ENCODE results near the gene THEMIS. TPM values are rescaled to one million over a fixed set of nuclear protein-coding genes. Genes with fewer than 3 reads are reported as not detected.

The THEMIS gene
- total RNA-seq, 2 experiments from 2014 or later = 9.5 to 11.5 TPM

- intact Hi-C loops (cut with micrococcal nuclease) = no loop called here
- H3K27ac Mint-ChIP-seq = no peak overlapping the region
- no peak for DNase-seq
- no peaks in the 10 kb centered on the region for H3K9me3 Mint-ChIP-seq
- peaks cover 13% of the 10 kb centered on the region for H3K36me3 Mint-ChIP-seq
- POLR2A ChIA-PET = interaction anchor here (0.6 kb wide), 1 partner anchor 81 kb away, joined by 3 read pairs; no protein-coding TSS in a partner anchor
- CTCF ChIA-PET = interaction anchor here (2.4 kb wide), 1 partner anchor 21 kb away, joined by 12 read pairs; no protein-coding TSS in a partner anchor
- H3K4me3 Mint-ChIP-seq = no peak overlapping the region
- no peaks in the 10 kb centered on the region for H3K27me3 Mint-ChIP-seq
- H3K4me1 Mint-ChIP-seq (ENCODE audit: low read depth) = peaks cover 36% of the 10 kb centered on the region
Observed at GRCh38 chr6:127834136-127834535, 66.7 kb downstream of the THEMIS start.

GRCh38 chr6:127833336-127833735 is 67.5 kb downstream of the THEMIS start:
- no peaks in the 10 kb centered on the region for H3K9me3 Mint-ChIP-seq
- POLR2A ChIA-PET = no interaction called here
- intact Hi-C loops (cut with micrococcal nuclease) = no loop called here

GRCh38 chr6:127832381-127832780 is 68.5 kb downstream of the THEMIS start:
- intact Hi-C loops (cut with micrococcal nuclease) = no loop called here
- ChIA-PET CTCF (no interaction called here), POLR2A (no interaction called here)
- peaks cover 22% of the 10 kb centered on the region for H3K36me3 Mint-ChIP-seq
- no peak overlapping the region for H3K27ac Mint-ChIP-seq
- H3K4me3 Mint-ChIP-seq = no peak overlapping the region
- no peak for DNase-seq
- peaks cover 38% of the 10 kb centered on the region for H3K4me1 Mint-ChIP-seq (ENCODE audit: low read depth)
- H3K27me3 Mint-ChIP-seq = no peaks in the 10 kb centered on the region
- no peaks in the 10 kb centered on the region for H3K9me3 Mint-ChIP-seq

More at GRCh38 chr6:127833336-127833735, 67.5 kb downstream of the THEMIS start:
- Mint-ChIP-seq H3K27me3 (no peaks in the 10 kb centered on the region), H3K4me1 (ENCODE audit: low read depth) (peaks cover 33% of the 10 kb centered on the region), H3K27ac (no peak overlapping the region), H3K4me3 (no peak overlapping the region), H3K36me3 (peaks cover 15% of the 10 kb centered on the region)
- CTCF ChIA-PET = no interaction called here
- no peak for DNase-seq

GRCh38 chr6:127824061-127824460 is 76.8 kb downstream of the THEMIS start:
- Mint-ChIP-seq H3K36me3 (peaks cover 29% of the 10 kb centered on the region), H3K4me1 (ENCODE audit: low read depth) (peaks cover 48% of the 10 kb centered on the region), H3K4me3 (no peak overlapping the region), H3K27ac (no peak overlapping the region), H3K9me3 (no peaks in the 10 kb centered on the region), H3K27me3 (no peaks in the 10 kb centered on the region)
- intact Hi-C loops (cut with micrococcal nuclease) = no loop called here
- ChIA-PET POLR2A (no interaction called here), CTCF (interaction anchor here (1.7 to 1.8 kb wide), 2 partner anchors 31 to 87 kb away, joined by 6 read pairs; no protein-coding TSS in a partner anchor)
- no peak for DNase-seq

- H3K27ac Mint-ChIP-seq = no peak overlapping the region
- no peaks in the 10 kb centered on the region for H3K27me3 Mint-ChIP-seq
- no peak for DNase-seq
- H3K36me3 Mint-ChIP-seq = peaks cover 19% of the 10 kb centered on the region
- POLR2A ChIA-PET = no interaction called here
- intact Hi-C loops (cut with micrococcal nuclease) = loop anchor here (1.0 to 2.0 kb wide), 2 partner anchors 8 to 17 kb away; no protein-coding TSS in a partner anchor
- no peak overlapping the region for H3K4me3 Mint-ChIP-seq
- H3K9me3 Mint-ChIP-seq = no peaks in the 10 kb centered on the region
- CTCF ChIA-PET = interaction anchor here (1.0 to 2.0 kb wide), 4 partner anchors 12 to 507 kb away, joined by 3 to 7 read pairs (median 4); no protein-coding TSS in a partner anchor
- peaks cover 63% of the 10 kb centered on the region for H3K4me1 Mint-ChIP-seq (ENCODE audit: low read depth)
Observed at GRCh38 chr6:127821431-127821830, 79.4 kb downstream of the THEMIS start.

- Mint-ChIP-seq H3K27me3 (no peaks in the 10 kb centered on the region), H3K9me3 (no peaks in the 10 kb centered on the region), H3K27ac (peak overlapping the region; percentile 3), H3K36me3 (peaks cover 6% of the 10 kb centered on the region), H3K4me1 (ENCODE audit: low read depth) (peaks cover 71% of the 10 kb centered on the region), H3K4me3 (no peak overlapping the region)
- ChIA-PET CTCF (interaction anchor here (1.5 kb wide), 1 partner anchor 81 kb away, joined by 4 read pairs; no protein-coding TSS in a partner anchor), POLR2A (no interaction called here)
- DNase-seq = no peak
- intact Hi-C loops (cut with micrococcal nuclease) = no loop called here
Observed at GRCh38 chr6:127818149-127818548, 82.7 kb downstream of the THEMIS start.

- CTCF ChIA-PET = no interaction called here
- H3K36me3 Mint-ChIP-seq = peaks cover 7% of the 10 kb centered on the region
- no peak overlapping the region for H3K4me3 Mint-ChIP-seq
- H3K9me3 Mint-ChIP-seq = no peaks in the 10 kb centered on the region
- no peak for DNase-seq
- POLR2A ChIA-PET = no interaction called here
- H3K27ac Mint-ChIP-seq = no peak overlapping the region
- intact Hi-C loops (cut with micrococcal nuclease) = no loop called here
- H3K4me1 Mint-ChIP-seq (ENCODE audit: low read depth) = peaks cover 84% of the 10 kb centered on the region
- no peaks in the 10 kb centered on the region for H3K27me3 Mint-ChIP-seq
Observed at GRCh38 chr6:127816643-127817042, 84.2 kb downstream of the THEMIS start.

GRCh38 chr6:127813699-127814027 is 87.2 kb downstream of the THEMIS start:
- no peaks in the 10 kb centered on the region for H3K9me3 Mint-ChIP-seq
- DNase-seq = no peak
- H3K4me3 Mint-ChIP-seq = peak overlapping the region; percentile 60
- peaks cover 87% of the 10 kb centered on the region for H3K4me1 Mint-ChIP-seq (ENCODE audit: low read depth)
- ChIA-PET CTCF (interaction anchor here (0.7 kb wide), 1 partner anchor 846 kb away, joined by 3 read pairs; no protein-coding TSS in a partner anchor), POLR2A (no interaction called here)
- intact Hi-C loops (cut with micrococcal nuclease) = loop anchor here (1.0 to 5.0 kb wide), 6 partner anchors 8 to 94 kb away; no protein-coding TSS in a partner anchor
- H3K36me3 Mint-ChIP-seq = peaks cover 8% of the 10 kb centered on the region
- H3K27me3 Mint-ChIP-seq = no peaks in the 10 kb centered on the region
- peak overlapping the region; percentile 78 for H3K27ac Mint-ChIP-seq

GRCh38 chr6:127812985-127813698 is 87.7 kb downstream of the THEMIS start:
- CTCF ChIA-PET = interaction anchor here (1.3 to 1.4 kb wide), 2 partner anchors 27 to 515 kb away, joined by 3 read pairs; no protein-coding TSS in a partner anchor
- POLR2A ChIA-PET = interaction anchor here (0.9 kb wide), 1 partner anchor 9 kb away, joined by 4 read pairs; no protein-coding TSS in a partner anchor
- Mint-ChIP-seq H3K4me3 (peak overlapping the region; percentile 60), H3K27ac (peak overlapping the region; percentile 78), H3K36me3 (peaks cover 8% of the 10 kb centered on the region), H3K9me3 (no peaks in the 10 kb centered on the region), H3K27me3 (no peaks in the 10 kb centered on the region), H3K4me1 (ENCODE audit: low read depth) (peaks cover 87% of the 10 kb centered on the region)
- intact Hi-C loops (cut with micrococcal nuclease) = loop anchor here (1.0 to 5.0 kb wide), 6 partner anchors 8 to 94 kb away; no protein-coding TSS in a partner anchor
- DNase-seq = peak; percentile 67

- H3K4me1 Mint-ChIP-seq (ENCODE audit: low read depth) = peaks cover 87% of the 10 kb centered on the region
- intact Hi-C loops (cut with micrococcal nuclease) = loop anchor here (2.0 to 5.0 kb wide), 2 partner anchors 75 to 95 kb away; no protein-coding TSS in a partner anchor
- peaks cover 8% of the 10 kb centered on the region for H3K36me3 Mint-ChIP-seq
- ChIA-PET CTCF (interaction anchor here (0.6 to 1.4 kb wide), 3 partner anchors 26 to 1122 kb away, joined by 3 read pairs; no protein-coding TSS in a partner anchor), POLR2A (interaction anchor here (0.9 kb wide), 1 partner anchor 8 kb away, joined by 4 read pairs; no protein-coding TSS in a partner anchor)
- no peaks in the 10 kb centered on the region for H3K9me3 Mint-ChIP-seq
- H3K27ac Mint-ChIP-seq = no peak overlapping the region
- DNase-seq = peak; percentile 30
- H3K27me3 Mint-ChIP-seq = no peaks in the 10 kb centered on the region
- H3K4me3 Mint-ChIP-seq = peak overlapping the region; percentile 20
Observed at GRCh38 chr6:127811900-127812570, 88.8 kb downstream of the THEMIS start.

- peak overlapping the region; percentile 5 for H3K27ac Mint-ChIP-seq
- ChIA-PET POLR2A (interaction anchor here (0.6 kb wide), 2 partner anchors 61 to 93 kb away, joined by 3 to 4 read pairs; partner anchors contain the start of gene THEMIS), CTCF (interaction anchor here (1.0 to 1.6 kb wide), 3 partner anchors 13 to 292 kb away, joined by 3 to 4 read pairs (median 3); no protein-coding TSS in a partner anchor)
- DNase-seq = no peak
- intact Hi-C loops (cut with micrococcal nuclease) = no loop called here
- H3K4me3 Mint-ChIP-seq = no peak overlapping the region
- no peaks in the 10 kb centered on the region for H3K27me3 Mint-ChIP-seq
- no peaks in the 10 kb centered on the region for H3K9me3 Mint-ChIP-seq
- peaks cover 11% of the 10 kb centered on the region for H3K36me3 Mint-ChIP-seq
- H3K4me1 Mint-ChIP-seq (ENCODE audit: low read depth) = peaks cover 82% of the 10 kb centered on the region
Observed at GRCh38 chr6:127807806-127808517, 92.9 kb downstream of the THEMIS start.

Measured in activated CD4-positive, alpha-beta memory T cell treated with anti-CD3 and anti-CD28 coated beads for 36 hours (primary cell).